Right lobe of liver (tissue), 6 donors: ENCODE data around the gene EIF3B. TPM values are rescaled to one million over a fixed set of nuclear protein-coding genes. Genes with fewer than 3 reads are reported as not detected.
"Not testable (repeated sequence)": the region's sequence is repeated elsewhere in the genome, so short reads cannot be mapped to it uniquely, and the experiment has no call there.

Experiments used
- ATAC-seq, 4 donors: fragments of 200-7000 bp; cut with Tn5 transposase; one replicate each; pipeline ENCODE4 v1.9.1; 2020; ENCODE audit warnings: mild to moderate bottlenecking in 4 of 4, moderate library complexity in 4 of 4
- DNase-seq, 3 donors: peaks; one replicate each; pipeline ENCODE4 v3.0.0-alpha.2; 2020
- H3K27ac ChIP-seq, 3 donors: fragments of 200-600 bp; one replicate each; pipeline ENCODE4 v1.8.0; 2022
- H3K27me3 ChIP-seq, 2 donors: fragments of 200-600 bp; one replicate each; pipeline ENCODE4 v1.8.0; 2022
- H3K36me3 ChIP-seq, 4 donors: fragments of 200-600 bp; sonication (generic) in 1 of 4; one replicate each; pipeline versions ENCODE4 v1.5.1 to v1.8.0; 2017 to 2022; ENCODE audit warnings: control low read depth in 1 of 4
- H3K4me1 ChIP-seq, 4 donors: fragments of 200-600 bp; sonication (generic) in 1 of 4; one replicate each; pipeline versions ENCODE4 v1.5.1 to v1.8.0; 2017 to 2022; ENCODE audit warnings: control low read depth in 1 of 4
- H3K4me3 ChIP-seq, 3 donors: fragments of 200-600 bp; one replicate each; pipeline ENCODE4 v1.8.0; 2022
- H3K9me3 ChIP-seq, 4 donors: fragments of 200-600 bp; sonication (generic) in 1 of 4; one replicate each; pipeline versions ENCODE4 v1.5.1 to v1.8.0; 2017 to 2022; ENCODE audit warnings: control low read depth in 1 of 4
- CTCF ChIP-seq, 4 donors: fragments of 200-600 bp in 3 of 4; fragments of 450-650 bp in 1 of 4; IDR thresholded peaks; one replicate each; pipeline versions ENCODE4 v1.5.1 to v1.8.0; 2016 to 2022; ENCODE audit warnings: antibody characterized with exemption in 4 of 4, mild to moderate bottlenecking in 2 of 4
- POLR2A ChIP-seq: fragments of 450-650 bp; IDR thresholded peaks from one replicate; pipeline ENCODE4 v1.6.1; 2017; ENCODE audit warnings: antibody characterized with exemption, mild to moderate bottlenecking
- WGBS: methylation state at CpG from one replicate; pipeline ENCODE4 v1.1.6; 2018; ENCODE audit warnings: low coverage, low lambda C conversion rate; ENCODE audit not compliant: insufficient coverage; ENCODE audit errors: missing lambda C conversion rate; 5-methylcytosine and 5-hydroxymethylcytosine counted together
- intact Hi-C, 2 donors: fragments of 100-400 bp; cut with DNase I; formaldehyde crosslinking; loops; one replicate each; pipeline versions ENCODE4 v1.11.2 to v1.14.1; 2022
- total RNA-seq, 6 experiments: library from RNA; depleted of rRNA in 2 of 6; stranded (reverse); fragments of >200 nt in 2 of 6; fragmentation: NEBNext Ultra II Directional in 3 of 6; extraction: Animal tissue kit (Norgen Biotek cat#: 25700) in 3 of 6; gene quantifications; one replicate each; pipeline versions ENCODE4 v1.1.0 to v1.2.4, GENCODE V29; 2016 to 2023
- donor health status: DM: no; HTN: yes; CAD: no.
- donor health status: DM: no; HTN: no; CAD: no.
- donor health status: DM: no; HTN: no; CAD: no.
- donor health status: DM: no; HTN: yes; CAD: no.
- donor health status: DM: no; HTN: yes; CAD: no.

EIF3B gene
- total RNA-seq, 6 experiments from 2014 or later: 61.6 to 93.3 (median 68.3) TPM

GRCh38 chr7:2387897-2388636, 33.4 kb downstream of the EIF3B start:
- H3K36me3 ChIP-seq: no peaks in the 10 kb centered on the region
- H3K9me3 ChIP-seq: no peaks in the 10 kb centered on the region
- no peak overlapping the region for H3K4me3 ChIP-seq
- peak; percentile 77 to 88 (median 84) for ATAC-seq
- H3K4me1 ChIP-seq: no peaks in the 10 kb centered on the region
- intact Hi-C loops: no loop called here
- no peaks in the 10 kb centered on the region for H3K27me3 ChIP-seq
- peak in 1 of 3 donors; percentile 60 for DNase-seq
- TF ChIP-seq CTCF (IDR thresholded peaks at IDR 0.05): no peak
- no peak for TF ChIP-seq POLR2A
- no peak overlapping the region for H3K27ac ChIP-seq
- WGBS: 91% methylated on average over 6 of the region's 31 CpGs

GRCh38 chr7:2388637-2388954, 34.0 kb downstream of the EIF3B start:
- intact Hi-C loops: no loop called here
- no peaks in the 10 kb centered on the region for H3K9me3 ChIP-seq
- ATAC-seq (no peak), DNase-seq (no peak)
- no peaks in the 10 kb centered on the region for H3K36me3 ChIP-seq
- H3K27me3 ChIP-seq: no peaks in the 10 kb centered on the region
- TF ChIP-seq POLR2A (no peak), CTCF (IDR thresholded peaks at IDR 0.05) (no peak)
- no peak overlapping the region for H3K27ac ChIP-seq
- no peak overlapping the region for H3K4me3 ChIP-seq
- no peaks in the 10 kb centered on the region for H3K4me1 ChIP-seq
- WGBS: 100% methylated on average over 1 of the region's 5 CpGs

GRCh38 chr7:2390020-2390816, 35.6 kb downstream of the EIF3B start:
- H3K9me3 ChIP-seq, H3K27me3 ChIP-seq, intact Hi-C loops, H3K4me1 ChIP-seq, DNase-seq, H3K27ac ChIP-seq, H3K4me3 ChIP-seq, H3K36me3 ChIP-seq: not testable (repeated sequence)
- WGBS: 29% methylated on average over 4 of the region's 16 CpGs
- ATAC-seq: peak in 3 of 4 donors; percentile 19 to 36 (median 26)

GRCh38 chr7:2393706-2394105, 39.1 kb downstream of the EIF3B start:
- peak; percentile 16 to 28 (median 20) for ATAC-seq
- Histone ChIP-seq H3K27me3 (no peaks in the 10 kb centered on the region), H3K27ac (no peak overlapping the region), H3K4me3 (no peak overlapping the region), H3K9me3 (no peaks in the 10 kb centered on the region), H3K4me1 (no peaks in the 10 kb centered on the region), H3K36me3 (no peaks in the 10 kb centered on the region)
- TF ChIP-seq POLR2A: no peak
- no peak for TF ChIP-seq CTCF (IDR thresholded peaks at IDR 0.05)
- intact Hi-C loops: no loop called here
- no peak for DNase-seq
- 55% methylated on average over 9 of the region's 12 CpGs for WGBS

GRCh38 chr7:2394566-2395082, 40.0 kb downstream of the EIF3B start:
- no peak overlapping the region for H3K4me3 ChIP-seq
- no peaks in the 10 kb centered on the region for H3K9me3 ChIP-seq
- 96% methylated on average over 5 of the region's 21 CpGs for WGBS
- intact Hi-C loops: no loop called here
- no peak overlapping the region for H3K27ac ChIP-seq
- H3K27me3 ChIP-seq: no peaks in the 10 kb centered on the region
- no peak for ATAC-seq
- H3K4me1 ChIP-seq: peaks cover 0 to 2% (median 0%) of the 10 kb centered on the region in 4 donors
- no peak for TF ChIP-seq POLR2A
- TF ChIP-seq CTCF (IDR thresholded peaks at IDR 0.05): no peak
- H3K36me3 ChIP-seq: no peaks in the 10 kb centered on the region
- no peak for DNase-seq
